Stomach (tissue), 4 donors: ENCODE results near the gene SNRPD2.

Source experiments
- CTCF ChIP-seq, 7 experiments: fragments of 450-650 bp in 4 of 7; fragments of 200-600 bp in 3 of 7; sonication (generic) in 3 of 7; IDR thresholded peaks; one replicate each; pipeline ENCODE4 v1.5.1; 2016 to 2019; ENCODE audit warnings: antibody characterized with exemption in 7 of 7, control low read depth in 2 of 7, mild to moderate bottlenecking in 1 of 7
- POLR2A ChIP-seq, 4 donors: fragments of 450-650 bp; IDR thresholded peaks; one replicate each; pipeline ENCODE4 v1.6.1; 2016; ENCODE audit warnings: antibody characterized with exemption in 4 of 4, control low read depth in 2 of 4, mild to moderate bottlenecking in 1 of 4, moderate library complexity in 1 of 4
- POLR2AphosphoS5 ChIP-seq, 3 donors: sonication (generic); formaldehyde crosslinking; IDR thresholded peaks; one replicate each; pipeline ENCODE4 v1.6.1; 2016; ENCODE audit warnings: antibody characterized with exemption in 3 of 3

- TF ChIP-seq CTCF (IDR thresholded peaks at IDR 0.05) (no peak), POLR2A (IDR thresholded peaks at IDR 0.05) (no peak), POLR2AphosphoS5 (IDR thresholded peaks at IDR 0.05) (no peak)
These were observed 16.8 kb downstream of the SNRPD2 start for GRCh38 chr19:45674946-45675345.
